GM18520 (cell line): Measurements from ENCODE around the gene C3orf62.

Source experiments
- ATAC-seq: cut with Tn5 transposase; IDR thresholded peaks from one replicate; pipeline ENCODE4 v1.9.1; 2021; ENCODE audit not compliant: unreplicated experiment

Gene C3orf62

GRCh38 chr3:49276475-49277382 lies at the start of gene C3orf62:
Gene C3orf62 (minus strand): TSS chr3:49277232. CDS start chr3:49276872, 360 bp downstream.
- no peak for ATAC-seq

- ATAC-seq: no peak
Observed at GRCh38 chr3:49324768-49325167, 47.7 kb upstream of the C3orf62 start.

GRCh38 chr3:49316696-49317457 lies 39.8 kb upstream of the C3orf62 start:
- ATAC-seq: no peak

GRCh38 chr3:49313896-49314688 lies 37.1 kb upstream of the C3orf62 start:
- ATAC-seq: no peak

- ATAC-seq: no peak
Observed at GRCh38 chr3:49311283-49311682, 34.3 kb upstream of the C3orf62 start.

GRCh38 chr3:49310677-49311076 lies 33.6 kb upstream of the C3orf62 start:
- ATAC-seq: no peak

GRCh38 chr3:49305608-49306007 lies 28.6 kb upstream of the C3orf62 start:
- ATAC-seq: no peak

GRCh38 chr3:49302613-49303012 lies 25.6 kb upstream of the C3orf62 start:
- ATAC-seq: no peak

- no peak for ATAC-seq
Observed at GRCh38 chr3:49300595-49300994, 23.6 kb upstream of the C3orf62 start.

GRCh38 chr3:49298511-49298910 lies 21.5 kb upstream of the C3orf62 start:
- no peak for ATAC-seq

- no peak for ATAC-seq
Observed at GRCh38 chr3:49296781-49297411, 19.9 kb upstream of the C3orf62 start.

- no peak for ATAC-seq
Observed at GRCh38 chr3:49295489-49296058, 18.5 kb upstream of the C3orf62 start.

GRCh38 chr3:49294343-49294742 lies 17.3 kb upstream of the C3orf62 start:
- no peak for ATAC-seq

GRCh38 chr3:49283997-49284396 lies 7.0 kb upstream of the C3orf62 start:
- ATAC-seq: no peak

GRCh38 chr3:49279376-49279775 lies 2.3 kb upstream of the C3orf62 start:
- ATAC-seq: no peak

- no peak for ATAC-seq
Observed at GRCh38 chr3:49278548-49278947, 1.5 kb upstream of the C3orf62 start.

GRCh38 chr3:49277383-49277775 lies 347 bp upstream of the C3orf62 start:
- ATAC-seq: no peak

- no peak for ATAC-seq
Observed at GRCh38 chr3:49273825-49274532, 3.1 kb downstream of the C3orf62 start.

- ATAC-seq: no peak
Observed at GRCh38 chr3:49271047-49271446, 6.0 kb downstream of the C3orf62 start.

- ATAC-seq: no peak
Observed at GRCh38 chr3:49270156-49270500, 6.9 kb downstream of the C3orf62 start.
